Prostate gland (tissue), 2 donors: ENCODE results near the gene ALG3. TPM values are rescaled to one million over a fixed set of nuclear protein-coding genes. Genes with fewer than 3 reads are reported as not detected.

Experiments used
- DNase-seq: peaks from one replicate; pipeline ENCODE4 v3.0.0-alpha.2; 2019; ENCODE audit warnings: low spot score
- H3K27ac ChIP-seq, 2 donors: fragments of 200-600 bp; sonication (generic); 2 replicates each; pipeline ENCODE4 v1.5.1; 2017 to 2019
- H3K27me3 ChIP-seq: fragments of 200-600 bp; sonication (generic); replicated peaks from 2 replicates; pipeline ENCODE4 v1.5.1; 2019; ENCODE audit not compliant: insufficient read depth
- H3K36me3 ChIP-seq, 2 donors: fragments of 200-600 bp; sonication (generic); 1 replicate in 1 of 2; 2 replicates in 1 of 2; pipeline versions ENCODE4 v1.5.1 to v1.8.1; 2017 to 2019
- H3K4me1 ChIP-seq: fragments of 200-600 bp; sonication (generic); replicated peaks from 2 replicates; pipeline ENCODE4 v1.5.1; 2019
- H3K4me3 ChIP-seq, 2 donors: fragments of 200-600 bp; sonication (generic); 2 replicates each; pipeline ENCODE4 v1.5.1; 2017 to 2019
- H3K9me3 ChIP-seq: fragments of 200-600 bp; sonication (generic); 2 replicates; pipeline ENCODE4 v1.5.1; 2017
- POLR2A ChIP-seq: fragments of 450-650 bp; IDR thresholded peaks from one replicate; pipeline ENCODE4 v1.6.1; 2016; ENCODE audit warnings: antibody characterized with exemption, mild to moderate bottlenecking
- POLR2AphosphoS5 ChIP-seq: sonication (generic); formaldehyde crosslinking; IDR thresholded peaks from one replicate; pipeline ENCODE4 v1.6.1; 2017; ENCODE audit warnings: antibody characterized with exemption
- WGBS: methylation state at CpG from one replicate; pipeline ENCODE4 v1.1.5; 2018; 5-methylcytosine and 5-hydroxymethylcytosine counted together
- intact Hi-C: fragments of 100-400 bp; cut with DNase I; formaldehyde crosslinking; loops from one replicate; pipeline ENCODE4 v1.14.2; 2022
- total RNA-seq, 2 donors: library from RNA; depleted of rRNA; stranded (reverse); fragments of >200 nt; gene quantifications; one replicate each; pipeline ENCODE4 v1.1.0, GENCODE V29; 2016
- TF ChIP-seq, protein P1 (sequence below), 4 experiments: fragments of 200-600 bp in 2 of 4; fragments of 450-650 bp in 2 of 4; sonication (generic) in 2 of 4; IDR thresholded peaks; 1 replicate in 3 of 4; 2 replicates in 1 of 4; pipeline ENCODE4 v1.5.1; 2016 to 2019; ENCODE audit warnings: antibody characterized with exemption in 4 of 4, mild to moderate bottlenecking in 2 of 4, moderate library complexity in 2 of 4

The ALG3 gene
- total RNA-seq, 2 donors from 2014 or later, result 78.4 to 79.4 TPM

DNA sequence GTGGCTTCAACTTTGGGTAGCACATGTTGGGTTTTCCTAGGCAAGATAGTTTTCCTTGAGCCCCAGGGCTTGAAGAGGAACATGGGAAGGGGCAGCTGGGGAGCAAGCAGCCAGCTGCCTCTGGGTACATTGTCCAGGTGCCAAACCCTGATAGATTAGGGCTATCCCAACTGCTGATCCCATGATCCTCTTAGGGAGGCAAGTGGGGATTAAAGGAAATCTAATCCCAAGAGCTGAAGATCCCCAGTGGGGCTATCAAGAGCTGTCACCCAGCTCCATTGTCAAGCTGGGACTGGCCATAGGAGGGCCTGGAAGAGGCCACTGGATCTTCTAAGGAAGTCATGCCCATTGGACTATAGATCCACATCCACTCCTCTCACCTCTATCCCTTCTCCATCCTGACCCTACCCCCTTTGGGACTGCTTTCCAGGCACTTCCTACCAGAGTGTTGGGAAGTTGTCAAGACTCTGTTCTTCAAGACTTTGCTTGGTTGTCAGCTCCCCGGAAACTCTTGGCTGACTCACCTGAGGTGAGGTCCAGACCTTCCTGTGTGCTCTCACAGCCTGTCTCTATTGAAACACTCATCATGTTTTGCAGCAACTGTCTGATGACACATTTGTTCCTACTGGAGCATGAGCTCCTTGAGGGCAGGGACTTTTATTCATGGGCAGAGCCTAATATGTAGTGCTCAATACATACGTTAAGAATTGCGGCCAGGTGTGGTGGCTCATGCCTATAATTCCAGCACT, 6.7 kb upstream of the ALG3 start:
- H3K4me3 ChIP-seq, result no peak overlapping the region
- H3K27ac ChIP-seq, result no peak overlapping the region
- intact Hi-C loops, result loop anchor here (10.0 kb wide), 1 partner anchor 241 kb away; the partner anchor contains the start of gene ABCC5
- no peaks in the 10 kb centered on the region for H3K4me1 ChIP-seq
- no peak for DNase-seq
- no peaks in the 10 kb centered on the region for H3K36me3 ChIP-seq
- no peaks in the 10 kb centered on the region for H3K9me3 ChIP-seq
- WGBS, result 92% methylated on average over 3 of the region's 3 CpGs
- H3K27me3 ChIP-seq, result no peaks in the 10 kb centered on the region
- TF ChIP-seq, protein P1, sequence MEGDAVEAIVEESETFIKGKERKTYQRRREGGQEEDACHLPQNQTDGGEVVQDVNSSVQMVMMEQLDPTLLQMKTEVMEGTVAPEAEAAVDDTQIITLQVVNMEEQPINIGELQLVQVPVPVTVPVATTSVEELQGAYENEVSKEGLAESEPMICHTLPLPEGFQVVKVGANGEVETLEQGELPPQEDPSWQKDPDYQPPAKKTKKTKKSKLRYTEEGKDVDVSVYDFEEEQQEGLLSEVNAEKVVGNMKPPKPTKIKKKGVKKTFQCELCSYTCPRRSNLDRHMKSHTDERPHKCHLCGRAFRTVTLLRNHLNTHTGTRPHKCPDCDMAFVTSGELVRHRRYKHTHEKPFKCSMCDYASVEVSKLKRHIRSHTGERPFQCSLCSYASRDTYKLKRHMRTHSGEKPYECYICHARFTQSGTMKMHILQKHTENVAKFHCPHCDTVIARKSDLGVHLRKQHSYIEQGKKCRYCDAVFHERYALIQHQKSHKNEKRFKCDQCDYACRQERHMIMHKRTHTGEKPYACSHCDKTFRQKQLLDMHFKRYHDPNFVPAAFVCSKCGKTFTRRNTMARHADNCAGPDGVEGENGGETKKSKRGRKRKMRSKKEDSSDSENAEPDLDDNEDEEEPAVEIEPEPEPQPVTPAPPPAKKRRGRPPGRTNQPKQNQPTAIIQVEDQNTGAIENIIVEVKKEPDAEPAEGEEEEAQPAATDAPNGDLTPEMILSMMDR (IDR thresholded peaks at IDR 0.05), result no peak
- no peak for TF ChIP-seq POLR2A
- TF ChIP-seq POLR2AphosphoS5, result no peak

DNA sequence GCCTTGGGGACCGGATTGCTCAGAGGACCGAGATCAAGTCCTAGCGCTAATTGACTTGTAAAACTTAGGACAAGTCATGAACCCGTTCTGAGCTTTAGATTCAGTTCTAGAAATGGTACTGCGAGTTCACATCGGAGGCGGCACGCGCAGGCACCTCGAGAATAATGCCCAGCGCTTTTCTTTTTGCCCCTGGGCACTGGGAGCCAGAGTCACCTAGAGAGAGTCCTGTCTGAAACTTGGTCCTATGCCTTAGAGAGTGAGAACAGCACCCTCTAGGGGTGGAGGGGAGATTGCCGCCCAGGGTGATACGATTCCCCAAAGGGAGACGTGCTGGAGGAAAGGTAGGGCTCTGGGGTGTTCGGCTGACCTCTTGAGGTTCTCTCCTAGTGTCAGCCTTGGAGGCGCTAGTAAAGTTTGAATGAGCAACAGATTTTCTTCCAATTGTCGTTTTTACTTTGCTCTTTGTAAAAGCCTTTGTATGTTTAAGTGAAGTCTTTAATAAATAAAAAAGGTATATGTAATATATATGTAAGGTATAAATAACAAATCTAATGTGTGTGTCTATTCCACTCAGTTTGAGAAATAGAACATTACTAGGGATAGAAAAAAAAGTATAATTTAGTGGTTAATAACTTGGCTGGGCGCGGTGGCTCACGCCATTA, 1.5 kb upstream of the ALG3 start:
- Histone ChIP-seq H3K27me3 (no peaks in the 10 kb centered on the region), H3K27ac (peak overlapping the region; percentile 20 to 77), H3K4me3 (peak overlapping the region; percentile 81 to 97), H3K36me3 (no peaks in the 10 kb centered on the region), H3K4me1 (no peaks in the 10 kb centered on the region), H3K9me3 (no peaks in the 10 kb centered on the region)
- TF ChIP-seq POLR2AphosphoS5 (peak; percentile 51), POLR2A (no peak)
- TF ChIP-seq, protein P1 (IDR thresholded peaks at IDR 0.05), result peak; percentile 82 to 87 (median 85)
- WGBS, result 14% methylated on average over 20 of the region's 20 CpGs
- intact Hi-C loops, result loop anchor here (10.0 kb wide), 1 partner anchor 235 kb away; the partner anchor contains the start of gene ABCC5
- peak; percentile 89 for DNase-seq

DNA sequence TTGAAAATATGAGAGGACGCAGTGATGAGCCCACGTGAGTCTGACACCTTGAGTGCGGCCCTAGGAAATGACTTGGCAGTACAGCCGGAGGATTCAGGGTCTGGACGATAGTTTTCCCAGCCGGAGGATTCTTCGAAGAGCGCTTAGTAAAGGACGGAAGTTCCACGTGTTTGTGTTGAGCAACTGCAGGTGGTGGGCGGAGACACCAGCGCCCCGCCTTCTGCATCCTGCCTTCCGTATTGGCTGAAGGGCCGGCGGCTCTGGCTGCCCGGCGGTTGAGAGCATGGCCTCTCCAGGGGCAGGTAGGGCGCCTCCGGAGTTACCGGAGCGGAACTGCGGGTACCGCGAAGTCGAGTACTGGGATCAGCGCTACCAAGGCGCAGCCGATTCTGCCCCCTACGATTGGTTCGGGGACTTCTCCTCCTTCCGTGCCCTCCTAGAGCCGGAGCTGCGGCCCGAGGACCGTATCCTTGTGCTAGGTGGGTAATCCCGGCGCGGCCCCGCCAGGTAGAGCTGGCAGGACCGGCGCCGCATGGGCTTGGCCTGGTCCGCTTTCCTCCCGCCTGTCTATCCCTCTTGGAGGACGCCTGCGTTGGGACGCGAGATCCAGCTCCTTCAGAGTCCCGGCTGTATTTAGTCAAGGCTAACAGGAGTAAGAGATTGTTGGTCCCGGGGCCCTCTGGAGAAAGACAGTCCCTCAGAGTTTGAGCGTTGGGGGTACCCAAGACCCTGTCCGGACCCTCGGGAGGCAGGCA, 827 bp upstream of the ALG3 start, which contains the start of gene EEF1AKMT4:
EEF1AKMT4 (plus strand) TSS at position 261 of the 755 bp plus-strand sequence; CDS start at position 284, 23 bp downstream.
- TF ChIP-seq POLR2AphosphoS5, result peak; percentile 90
- peak; percentile 42 for TF ChIP-seq POLR2A
- TF ChIP-seq, protein P1 (IDR thresholded peaks at IDR 0.05), result peak in 3 of 4 experiments; percentile 27 to 73 (median 51)
- Histone ChIP-seq H3K9me3 (no peaks in the 10 kb centered on the region), H3K36me3 (peaks cover 0 to 5% of the 10 kb centered on the region in 2 donors), H3K4me1 (no peaks in the 10 kb centered on the region), H3K4me3 (peak within 1 kb of the TSS; percentile 81 to 97), H3K27ac (peak within 1 kb of the TSS; percentile 77 to 83), H3K27me3 (no peaks in the 10 kb centered on the region)
- peak; percentile 96 for DNase-seq
- 0% methylated on average over 30 of the region's 54 CpGs for WGBS
- intact Hi-C loops, result loop anchor here (2.0 to 10.0 kb wide), 3 partner anchors 115 to 352 kb away; partner anchors contain the start of genes ABCC5 and EIF2B5

DNA sequence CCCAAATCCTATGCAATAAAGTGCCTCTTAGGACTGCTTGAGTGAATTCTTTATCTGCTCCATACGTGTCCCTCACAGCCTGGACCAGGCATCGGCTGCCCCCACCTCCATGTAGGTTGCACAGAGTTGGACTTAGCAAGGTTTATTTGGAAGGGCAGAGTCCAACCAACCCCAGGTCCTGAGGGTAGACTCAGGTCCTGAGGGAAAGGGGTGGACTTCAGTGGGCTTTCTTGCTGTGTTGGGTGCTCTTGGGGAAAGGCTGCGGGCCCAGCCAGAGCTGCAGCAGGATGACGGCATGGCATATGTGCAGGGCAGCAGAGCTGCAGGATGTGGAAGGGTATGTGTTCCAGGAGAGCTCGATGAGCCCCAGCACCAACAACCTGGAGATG, 6.5 kb downstream of the ALG3 start:
- no peaks in the 10 kb centered on the region for H3K4me1 ChIP-seq
- H3K36me3 ChIP-seq, result peaks cover 5 to 8% of the 10 kb centered on the region in 2 donors
- intact Hi-C loops, result loop anchor here (5.0 kb wide), 1 partner anchor 95 kb away; no protein-coding TSS in a partner anchor
- no peak overlapping the region for H3K4me3 ChIP-seq
- TF ChIP-seq, protein P1 (IDR thresholded peaks at IDR 0.05), result no peak
- TF ChIP-seq POLR2AphosphoS5 (no peak), POLR2A (no peak)
- no peak overlapping the region for H3K27ac ChIP-seq
- WGBS, result 82% methylated on average over 5 of the region's 5 CpGs
- no peak for DNase-seq
- no peaks in the 10 kb centered on the region for H3K27me3 ChIP-seq
- no peaks in the 10 kb centered on the region for H3K9me3 ChIP-seq
